GM18498 (cell line): ENCODE measurements around the gene COX10.
"Not testable (repeated sequence)": the region's sequence is repeated elsewhere in the genome, so short reads cannot be mapped to it uniquely, and the experiment has no call there.

Source experiments
- ATAC-seq: cut with Tn5 transposase; IDR thresholded peaks from one replicate; pipeline ENCODE4 v1.9.1; 2021; ENCODE audit warnings: mild to moderate bottlenecking, moderate library complexity; ENCODE audit not compliant: unreplicated experiment

The COX10 gene

DNA sequence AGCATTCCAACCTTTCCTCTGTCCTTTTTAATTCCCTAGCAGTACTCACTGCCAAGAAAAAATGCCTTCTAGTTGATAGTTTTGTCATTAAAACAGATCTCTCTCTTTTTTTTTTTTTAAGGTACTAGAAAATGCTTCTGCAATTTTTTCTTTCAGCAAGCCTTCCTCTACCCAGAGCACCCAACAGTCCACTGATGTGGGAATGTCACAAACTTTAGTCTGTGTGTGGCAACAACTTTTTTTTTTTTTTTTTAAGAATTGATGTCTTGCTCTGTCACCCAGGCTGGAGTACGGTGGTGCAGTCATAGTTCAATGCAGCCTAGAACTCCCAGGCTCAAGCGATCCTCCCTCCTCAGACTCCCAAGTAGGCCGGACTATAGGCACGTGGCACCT lies 132.7 kb downstream of the COX10 start:
- ATAC-seq, result no peak

GRCh38 chr17:14202388-14203166 lies 133.3 kb downstream of the COX10 start:
- no peak for ATAC-seq

GRCh38 chr17:14203388-14203787 lies 134.1 kb downstream of the COX10 start:
- no peak for ATAC-seq

DNA sequence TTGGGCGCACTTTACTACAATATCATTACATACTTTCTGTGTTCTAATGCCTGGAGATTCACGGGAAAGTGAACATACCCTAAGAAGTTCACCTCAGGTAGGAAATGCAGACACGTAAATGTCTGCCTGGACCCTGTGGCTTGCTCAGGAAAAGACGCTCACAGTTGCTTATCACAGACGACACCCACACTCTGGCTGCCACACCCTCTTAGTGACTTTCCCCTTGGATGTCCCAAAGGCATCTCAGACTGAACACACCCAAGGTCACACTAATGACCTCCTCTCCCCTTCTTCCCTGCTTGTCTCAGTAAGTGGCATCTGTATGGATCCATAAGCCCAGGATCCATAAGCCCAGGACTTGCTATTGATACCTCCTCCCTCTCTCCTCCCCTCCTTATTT lies 134.8 kb downstream of the COX10 start:
- no peak for ATAC-seq

DNA sequence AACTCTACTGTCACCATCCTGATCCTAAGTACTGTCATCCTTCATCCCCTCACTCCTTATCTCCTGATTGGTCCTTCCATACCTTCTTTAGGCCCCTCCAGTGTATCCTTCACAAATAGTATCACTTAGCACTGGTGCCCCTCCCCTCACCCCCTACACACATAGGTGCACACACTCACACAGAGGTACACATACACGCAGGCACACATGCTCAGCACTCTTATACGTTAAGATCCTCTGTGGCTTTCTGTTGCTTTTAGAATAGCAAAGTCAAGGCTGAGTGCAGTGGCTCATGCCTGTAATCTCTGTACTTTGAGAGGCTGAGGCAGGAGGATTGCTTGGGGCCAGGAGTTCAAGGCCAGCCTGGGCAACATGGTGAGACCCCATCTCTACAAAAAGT lies 135.2 kb downstream of the COX10 start:
- ATAC-seq, result no peak

GRCh38 chr17:14205380-14205779 lies 136.1 kb downstream of the COX10 start:
- ATAC-seq, result no peak

GRCh38 chr17:14205992-14206461 lies 136.7 kb downstream of the COX10 start:
- ATAC-seq, result no peak

- no peak for ATAC-seq
Observed at GRCh38 chr17:14206891-14207290, 137.6 kb downstream of the COX10 start.

DNA sequence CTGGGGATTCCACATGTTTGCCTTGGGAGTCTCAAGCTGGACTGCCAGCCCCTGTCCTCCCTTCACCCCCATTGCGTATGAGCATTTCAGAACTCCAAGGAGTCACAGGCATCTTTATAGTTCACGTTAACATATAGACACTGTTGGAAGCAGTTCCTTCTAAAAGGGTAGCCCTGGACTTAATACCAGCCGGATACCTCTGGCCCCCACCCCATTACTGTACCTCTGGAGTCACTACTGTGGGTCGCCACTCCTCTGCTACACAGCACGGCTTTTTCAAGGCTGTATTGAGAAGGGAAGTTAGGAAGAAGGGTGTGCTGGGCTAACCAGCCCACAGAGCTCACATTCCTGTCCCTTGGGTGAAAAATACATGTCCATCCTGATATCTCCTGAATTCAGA lies 138.5 kb downstream of the COX10 start:
- ATAC-seq, result no peak

GRCh38 chr17:14209215-14209614 lies 139.9 kb downstream of the COX10 start:
- no peak for ATAC-seq

DNA sequence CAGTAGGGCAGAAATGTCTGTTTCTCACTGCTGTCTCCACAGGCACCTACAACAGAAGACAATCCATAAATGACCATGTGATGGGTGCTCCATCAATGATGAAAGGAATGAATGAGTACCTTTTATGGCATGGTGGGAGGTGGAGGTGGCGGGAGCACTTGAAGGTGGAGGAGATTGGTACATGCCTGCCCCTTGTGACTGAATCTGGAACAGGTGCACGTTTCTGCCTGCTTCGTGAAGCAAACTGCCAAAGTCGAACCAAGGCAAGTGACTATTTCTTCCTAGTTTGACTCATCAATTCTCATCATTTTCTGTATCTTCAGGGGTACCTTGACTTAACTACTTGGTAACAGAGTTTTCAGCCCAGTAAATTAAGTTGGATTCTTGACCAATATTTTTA lies 141.9 kb downstream of the COX10 start:
- ATAC-seq, result no peak

DNA sequence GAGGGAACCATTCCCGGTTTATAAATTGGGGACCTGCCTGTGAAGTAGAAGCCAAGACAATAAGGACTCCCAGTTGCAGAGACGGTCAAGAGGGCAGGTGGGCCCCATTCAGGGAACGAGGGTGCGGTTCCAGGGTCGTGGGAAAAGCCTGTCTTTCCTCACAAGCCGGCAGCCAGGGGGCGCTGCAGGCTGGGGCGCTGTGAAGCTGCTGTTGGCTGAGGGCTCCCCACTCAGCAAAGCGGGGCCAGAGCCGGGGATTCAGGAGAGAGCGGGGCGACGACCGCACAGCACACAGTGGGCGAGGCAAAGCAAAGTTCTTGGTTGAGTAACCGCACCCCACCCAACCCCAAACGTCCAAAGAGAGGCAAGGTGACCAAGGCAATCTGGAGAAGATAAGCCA lies 142.5 kb downstream of the COX10 start:
- ATAC-seq, result no peak

DNA sequence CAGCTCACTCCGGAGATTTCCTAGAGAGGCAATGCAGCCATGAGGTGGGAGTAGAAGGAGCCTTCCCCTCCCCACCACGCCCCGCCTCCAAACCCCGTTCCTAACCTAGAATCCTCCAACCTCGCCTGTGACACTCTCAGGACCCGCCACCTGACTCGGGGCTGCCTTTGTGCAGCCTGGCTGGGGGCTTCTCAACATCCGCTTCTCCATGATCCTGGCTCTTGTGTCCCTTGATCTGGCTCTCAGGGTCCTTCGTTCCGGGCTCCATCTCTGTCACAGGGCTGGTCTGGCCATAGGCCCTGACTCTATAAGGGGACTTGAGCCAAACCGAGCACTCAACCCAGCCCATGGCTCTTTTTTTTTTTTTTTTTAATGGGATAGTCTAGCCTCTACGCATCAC lies 143.1 kb downstream of the COX10 start:
- ATAC-seq, result no peak

DNA sequence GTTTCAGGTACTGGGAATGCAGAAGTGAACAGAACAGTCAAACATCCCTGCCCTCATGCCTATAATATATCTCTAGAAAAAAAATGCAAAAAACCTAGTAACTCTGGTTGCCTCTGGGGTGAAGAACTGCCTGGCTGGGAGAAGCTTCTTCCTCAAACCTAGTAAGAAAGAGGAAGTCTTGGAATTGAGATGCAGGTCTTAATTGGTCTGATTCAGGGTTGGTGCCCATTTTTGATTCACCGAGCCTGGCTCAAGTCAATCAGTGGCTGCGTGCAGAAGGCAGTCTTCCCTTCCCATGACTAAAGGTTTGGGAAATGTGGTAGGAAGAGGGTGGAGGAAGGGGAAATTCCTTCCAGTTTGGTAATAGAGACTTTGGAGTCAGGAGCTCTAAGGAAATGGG lies 145.0 kb downstream of the COX10 start:
- no peak for ATAC-seq

DNA sequence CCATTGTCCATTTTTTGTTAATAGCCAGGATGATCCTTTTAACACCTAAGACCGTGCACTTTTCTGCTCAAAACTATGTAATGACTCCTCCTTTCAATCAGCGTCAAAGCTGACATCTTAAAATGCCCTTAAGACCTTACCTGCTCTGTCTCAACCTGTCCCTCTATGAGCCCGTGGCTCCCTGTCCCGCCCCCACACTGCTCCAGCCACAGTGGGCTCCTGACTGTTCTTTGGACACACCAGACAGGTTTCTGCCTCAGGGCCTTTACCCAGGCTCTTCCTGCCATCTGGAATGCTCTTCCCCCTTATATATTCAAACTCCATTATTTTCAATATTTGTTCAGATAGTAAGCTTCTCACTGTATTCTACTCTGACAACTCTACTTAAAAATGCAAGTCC lies 153.3 kb downstream of the COX10 start:
- no peak for ATAC-seq

DNA sequence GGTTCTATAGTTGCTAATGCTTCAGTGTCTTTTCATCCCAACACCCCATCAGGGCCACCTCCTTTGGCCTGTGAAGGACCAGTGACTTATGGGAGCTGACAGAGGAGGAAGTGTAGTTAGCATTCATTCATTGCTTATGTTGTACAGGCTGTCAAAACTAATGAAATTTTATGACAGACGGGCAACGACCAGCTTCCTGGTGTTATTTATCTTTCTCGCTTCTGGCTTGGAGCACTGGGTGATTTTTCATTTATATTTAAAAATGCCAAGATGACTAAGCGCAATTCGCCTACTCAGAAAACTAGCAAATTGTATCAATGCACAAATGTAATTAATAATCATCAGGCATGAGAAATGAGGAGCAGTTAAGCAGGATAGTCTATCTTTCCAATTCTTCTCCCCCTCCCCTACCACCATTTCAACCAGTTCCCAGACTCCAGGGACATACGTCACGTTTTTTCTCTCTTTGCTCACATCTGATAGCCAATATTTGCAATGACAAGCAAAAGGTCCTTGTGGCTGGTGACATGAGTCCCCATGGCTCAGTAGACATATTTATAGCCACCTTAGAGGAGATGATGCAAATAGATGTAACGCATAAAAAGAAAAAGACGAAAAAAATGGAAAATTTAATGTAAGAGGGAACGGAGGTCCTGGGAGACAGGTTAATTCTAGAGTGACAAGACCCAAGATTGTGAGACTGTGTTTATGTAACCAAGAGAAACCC lies 156.1 kb downstream of the COX10 start:
- no peak for ATAC-seq

- ATAC-seq, result no peak
Observed at GRCh38 chr17:14227052-14227451, 157.7 kb downstream of the COX10 start.

GRCh38 chr17:14228903-14229302 lies 159.6 kb downstream of the COX10 start:
- ATAC-seq, result no peak

DNA sequence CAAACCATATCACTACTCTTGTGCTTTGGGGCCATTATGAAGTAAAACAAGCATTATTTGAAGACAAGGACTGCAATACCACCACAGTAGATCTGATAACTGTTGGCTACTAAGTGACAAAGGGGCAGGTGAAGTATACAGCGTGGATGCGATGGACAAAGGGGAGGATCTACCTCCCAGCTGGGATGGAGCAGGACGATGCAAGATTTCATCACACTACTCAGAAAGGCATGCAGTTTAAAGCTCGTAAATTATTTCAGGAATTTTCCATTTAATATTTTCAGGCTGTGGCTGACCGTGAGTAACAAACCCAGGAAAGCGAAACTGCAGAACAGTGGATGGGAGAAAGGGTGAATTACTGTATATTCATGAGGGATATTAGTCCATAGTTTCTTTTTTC lies 161.9 kb downstream of the COX10 start:
- ATAC-seq, result not testable (repeated sequence)

GRCh38 chr17:14235047-14235446 lies 165.7 kb downstream of the COX10 start:
- not testable (repeated sequence) for ATAC-seq

- not testable (repeated sequence) for ATAC-seq
Observed at GRCh38 chr17:14236032-14236431, 166.7 kb downstream of the COX10 start.

GRCh38 chr17:14236762-14237161 lies 167.5 kb downstream of the COX10 start, which contains the start of gene CDRT15:
Gene CDRT15, minus strand, starts transcription at chr17:14236862. Its CDS starts 29 bp downstream, at chr17:14236833.
- ATAC-seq, result not testable (repeated sequence)
